ENCODE results near the gene FNBP1.

DNA sequence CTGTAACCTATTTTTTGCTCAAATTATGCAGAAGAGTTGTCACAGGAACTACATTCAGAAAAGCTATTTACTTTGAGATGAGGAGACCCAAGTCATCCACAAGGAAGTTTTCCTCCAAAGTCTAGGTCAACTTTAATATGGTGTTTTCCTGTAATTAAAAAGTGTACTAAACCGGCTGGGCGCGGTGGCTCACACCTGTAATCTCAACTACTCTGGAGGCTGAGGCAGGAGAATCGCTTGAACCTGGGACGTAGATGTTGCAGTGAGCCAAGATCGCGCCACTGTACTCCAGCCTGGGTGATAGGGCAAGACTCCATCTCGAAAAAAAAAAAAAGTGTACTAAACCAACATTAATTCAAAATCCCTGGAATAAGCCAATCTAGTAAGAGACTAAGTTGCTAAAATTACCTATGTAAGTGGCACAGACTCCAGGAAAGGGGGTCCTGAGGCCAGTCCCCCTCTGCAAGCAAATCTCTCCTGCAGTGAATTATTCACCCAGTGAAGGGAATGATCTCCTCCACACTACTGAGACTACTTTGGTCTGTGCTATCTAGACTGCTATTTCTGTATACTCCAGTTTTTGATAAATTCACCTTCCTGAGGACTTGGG is 38.9 kb downstream of the FNBP1 start:
- TF ChIP-seq, protein P1, sequence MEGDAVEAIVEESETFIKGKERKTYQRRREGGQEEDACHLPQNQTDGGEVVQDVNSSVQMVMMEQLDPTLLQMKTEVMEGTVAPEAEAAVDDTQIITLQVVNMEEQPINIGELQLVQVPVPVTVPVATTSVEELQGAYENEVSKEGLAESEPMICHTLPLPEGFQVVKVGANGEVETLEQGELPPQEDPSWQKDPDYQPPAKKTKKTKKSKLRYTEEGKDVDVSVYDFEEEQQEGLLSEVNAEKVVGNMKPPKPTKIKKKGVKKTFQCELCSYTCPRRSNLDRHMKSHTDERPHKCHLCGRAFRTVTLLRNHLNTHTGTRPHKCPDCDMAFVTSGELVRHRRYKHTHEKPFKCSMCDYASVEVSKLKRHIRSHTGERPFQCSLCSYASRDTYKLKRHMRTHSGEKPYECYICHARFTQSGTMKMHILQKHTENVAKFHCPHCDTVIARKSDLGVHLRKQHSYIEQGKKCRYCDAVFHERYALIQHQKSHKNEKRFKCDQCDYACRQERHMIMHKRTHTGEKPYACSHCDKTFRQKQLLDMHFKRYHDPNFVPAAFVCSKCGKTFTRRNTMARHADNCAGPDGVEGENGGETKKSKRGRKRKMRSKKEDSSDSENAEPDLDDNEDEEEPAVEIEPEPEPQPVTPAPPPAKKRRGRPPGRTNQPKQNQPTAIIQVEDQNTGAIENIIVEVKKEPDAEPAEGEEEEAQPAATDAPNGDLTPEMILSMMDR (IDR thresholded peaks at IDR 0.05): no peak
- TF ChIP-seq POLR2A (IDR thresholded peaks at IDR 0.05): no peak

Data from body of pancreas (tissue), 4 donors.